ENCODE data around the gene FGD6.

- no peak for TF ChIP-seq GATA3 (IDR thresholded peaks at IDR 0.05; ENCODE audit: low read depth, low read length)
- no peak for TF ChIP-seq GATA2 (IDR thresholded peaks at IDR 0.05; ENCODE audit: low read depth, low read length)
These were observed 100.9 kb downstream of the FGD6 start for GRCh38 chr12:95116341-95116740.

All from SH-SY5Y (cell line).